ENCODE measurements around the gene LYRM1.

LYRM1 gene

GRCh38 chr16:20873331-20873730, 27.2 kb upstream of the LYRM1 start:
- DNase-seq: no peak

DNA sequence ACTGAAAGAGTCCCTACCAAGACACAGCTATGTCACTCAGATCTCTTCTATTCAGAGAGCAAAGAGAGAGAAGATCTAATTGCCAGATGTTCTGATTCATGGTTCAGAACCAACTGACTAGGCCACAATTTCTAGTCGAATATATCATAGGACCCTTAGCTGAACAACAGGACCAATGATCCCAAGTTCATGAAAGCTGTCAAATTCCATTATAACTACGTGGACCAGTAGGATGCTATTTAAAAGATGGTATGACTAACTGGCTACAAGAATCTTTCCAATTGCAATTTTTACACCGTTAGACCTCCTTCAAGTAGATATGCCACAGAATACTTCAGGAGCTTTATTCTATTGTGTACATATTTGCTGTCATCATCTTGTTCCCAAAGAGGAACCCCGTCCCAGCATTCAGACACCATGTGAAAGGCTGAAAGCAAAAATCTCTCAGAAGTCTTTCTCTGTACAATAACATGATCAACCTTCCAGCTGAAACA, 26.4 kb upstream of the LYRM1 start:
- no peak for DNase-seq

- no peak for DNase-seq
These were observed 25.3 kb upstream of the LYRM1 start for GRCh38 chr16:20875355-20875650.

GRCh38 chr16:20878682-20879147, 21.9 kb upstream of the LYRM1 start:
- DNase-seq: no peak

DNA sequence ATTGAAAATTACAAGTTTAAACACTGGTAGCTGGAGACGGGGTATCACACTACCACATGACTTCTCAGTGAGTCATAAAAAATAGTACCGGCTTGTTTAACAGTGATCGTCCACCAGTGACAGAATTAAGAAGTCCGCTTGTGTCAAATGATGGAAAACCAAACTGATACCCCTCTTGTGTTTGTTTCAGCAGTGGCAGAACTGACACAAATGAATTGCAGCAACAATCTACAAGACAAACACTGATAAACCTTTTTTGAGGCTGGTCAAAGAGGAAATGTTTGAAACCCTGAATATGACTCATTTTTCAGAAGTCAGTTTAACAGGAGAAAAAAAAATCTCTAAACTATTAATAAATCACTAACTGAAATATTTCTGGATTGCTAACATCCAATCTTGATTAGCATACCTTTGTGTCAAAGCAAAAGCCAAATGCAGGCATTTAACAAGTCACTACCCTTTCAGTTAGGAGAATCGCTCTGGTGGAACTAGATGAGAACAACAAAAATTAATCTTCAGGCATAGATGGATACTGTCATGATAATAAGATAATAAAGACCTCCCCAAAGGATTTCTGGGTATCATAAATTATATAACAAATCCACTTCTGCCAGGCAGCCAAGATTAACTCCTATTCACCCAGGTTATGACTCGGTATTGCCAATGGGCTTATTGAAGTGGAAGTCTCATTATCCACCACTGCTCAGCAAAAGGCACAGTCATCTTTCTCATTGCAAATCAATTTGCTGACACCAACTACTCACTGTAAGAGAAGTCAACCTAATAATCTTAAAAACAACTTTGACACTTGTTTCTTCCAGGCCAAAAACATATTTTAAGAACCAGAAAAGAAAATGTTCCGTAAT, 21.2 kb upstream of the LYRM1 start:
- no peak for DNase-seq

- DNase-seq: no peak
These were observed 19.6 kb upstream of the LYRM1 start for GRCh38 chr16:20880867-20881502.

DNA sequence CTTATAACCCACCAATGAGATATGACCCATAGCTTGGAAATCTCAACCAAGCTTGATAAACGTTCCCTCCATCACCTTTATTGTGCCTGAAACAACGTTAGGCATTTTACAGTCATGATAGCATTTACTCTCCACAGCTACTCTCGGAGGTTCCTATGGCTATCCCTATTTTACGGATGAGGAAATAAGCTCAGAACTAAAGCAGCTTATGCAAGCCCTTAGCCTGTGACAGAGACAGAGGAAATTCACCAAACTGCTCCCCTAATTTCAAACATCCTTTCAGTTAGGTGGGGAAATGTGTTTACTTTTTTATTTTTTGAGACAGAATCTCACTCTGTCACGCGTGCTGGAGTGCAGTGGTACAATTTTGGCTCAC, 19.1 kb upstream of the LYRM1 start:
- DNase-seq: no peak

GRCh38 chr16:20883554-20884239, 16.9 kb upstream of the LYRM1 start:
- DNase-seq: peak in 1 of 2 experiments; percentile 21

- no peak for DNase-seq
These were observed 16.4 kb upstream of the LYRM1 start for GRCh38 chr16:20884240-20884556.

- no peak for DNase-seq
These were observed 14.3 kb upstream of the LYRM1 start for GRCh38 chr16:20886320-20886719.

DNA sequence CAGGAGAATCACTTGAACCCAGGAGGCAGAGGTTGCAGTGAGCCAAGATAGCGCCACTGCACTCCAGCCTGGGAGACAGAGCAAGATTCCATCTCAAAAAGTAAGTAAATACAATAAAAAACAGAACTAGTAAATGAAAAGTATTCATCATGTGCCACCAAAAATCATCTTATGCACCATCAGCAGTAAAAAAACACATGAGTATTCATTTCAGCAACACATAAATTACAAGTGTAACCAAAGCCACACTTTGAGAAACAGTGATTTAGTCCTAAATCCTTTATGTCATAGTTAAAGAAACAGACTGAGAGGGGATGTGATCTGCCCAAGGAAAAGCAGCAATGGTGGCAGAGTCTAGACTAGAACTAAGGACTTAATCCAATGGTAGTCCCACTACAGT, 13.4 kb upstream of the LYRM1 start:
- no peak for DNase-seq

DNA sequence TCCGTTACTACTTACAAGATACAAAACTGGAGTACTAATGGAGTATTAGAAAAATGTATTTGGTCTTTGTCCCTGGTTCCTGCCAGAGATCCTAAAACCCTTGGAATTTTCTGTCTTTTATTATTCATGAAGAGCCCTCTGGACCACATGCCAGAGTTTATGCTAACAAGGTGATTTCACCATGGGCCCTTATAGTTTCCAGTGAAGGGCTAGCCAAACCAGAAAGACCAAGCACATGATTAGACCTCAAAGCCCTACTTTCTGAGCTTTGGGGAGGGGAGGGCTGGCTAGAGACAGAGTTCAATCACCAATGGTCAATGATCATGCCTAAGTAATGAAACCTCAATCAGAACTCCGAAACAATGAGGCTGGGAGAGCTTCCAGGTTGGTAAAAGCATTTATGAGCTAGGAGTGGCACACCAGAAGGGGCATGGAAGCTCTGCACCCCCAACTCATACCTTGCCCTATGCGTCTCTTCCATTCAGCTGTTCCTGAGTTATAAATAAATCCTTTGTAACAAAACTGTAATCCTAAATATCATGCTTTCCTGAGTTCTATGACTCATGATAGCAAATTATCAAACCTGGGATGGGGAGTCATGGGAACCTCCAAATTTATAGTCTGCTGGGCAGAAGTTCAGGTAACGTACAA, 10.8 kb upstream of the LYRM1 start:
- no peak for DNase-seq

DNA sequence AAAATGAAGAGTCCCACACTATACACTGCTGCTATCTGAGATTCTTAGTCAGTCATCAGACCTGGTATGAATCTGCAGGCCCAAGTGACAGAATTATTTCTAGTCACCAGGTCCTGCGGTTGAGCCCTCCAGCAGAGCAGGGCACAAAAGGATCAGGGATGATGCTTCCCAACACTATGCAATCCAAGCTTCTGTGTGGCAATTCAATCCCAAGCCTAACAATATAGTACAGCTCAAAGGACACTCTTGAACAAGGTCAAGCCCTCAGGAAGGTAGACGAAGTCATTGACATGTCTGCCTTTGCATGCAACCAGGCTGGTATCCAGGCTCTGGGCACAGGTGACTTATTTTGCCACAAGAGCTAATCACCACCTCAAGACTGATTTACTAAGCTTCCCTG, 6.2 kb upstream of the LYRM1 start:
- DNase-seq: no peak

DNA sequence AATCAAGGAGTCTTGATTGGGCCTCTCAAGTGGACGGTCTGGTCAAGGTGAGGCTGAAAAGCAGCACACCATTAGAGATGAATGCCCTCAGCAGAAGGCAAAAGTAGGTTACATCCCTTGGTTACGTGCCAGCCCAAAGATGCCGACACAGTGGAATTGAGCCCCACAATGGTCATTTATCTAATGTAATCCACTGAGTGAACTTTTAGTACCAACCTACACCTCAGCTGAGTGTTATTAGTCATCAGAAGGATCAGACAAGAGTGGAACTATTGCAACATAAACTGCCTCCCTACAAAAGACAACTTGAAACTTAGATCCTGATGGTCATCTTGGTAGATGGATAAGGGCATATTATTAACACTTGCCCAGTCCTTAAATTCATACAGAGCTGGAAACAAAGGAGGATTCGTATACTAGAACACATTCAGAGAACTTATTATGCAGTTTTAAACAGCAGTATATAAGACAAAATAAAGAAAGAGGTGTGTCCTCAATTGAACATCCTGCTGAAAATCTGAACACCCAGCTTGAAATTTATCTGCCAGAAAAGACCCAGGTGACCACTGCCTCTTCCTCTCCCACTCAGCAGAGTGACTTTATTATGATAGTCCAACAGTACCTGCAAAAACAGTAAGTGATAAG, 3.2 kb upstream of the LYRM1 start:
- no peak for DNase-seq

GRCh38 chr16:20897922-20898321, 2.6 kb upstream of the LYRM1 start:
- no peak for DNase-seq

DNA sequence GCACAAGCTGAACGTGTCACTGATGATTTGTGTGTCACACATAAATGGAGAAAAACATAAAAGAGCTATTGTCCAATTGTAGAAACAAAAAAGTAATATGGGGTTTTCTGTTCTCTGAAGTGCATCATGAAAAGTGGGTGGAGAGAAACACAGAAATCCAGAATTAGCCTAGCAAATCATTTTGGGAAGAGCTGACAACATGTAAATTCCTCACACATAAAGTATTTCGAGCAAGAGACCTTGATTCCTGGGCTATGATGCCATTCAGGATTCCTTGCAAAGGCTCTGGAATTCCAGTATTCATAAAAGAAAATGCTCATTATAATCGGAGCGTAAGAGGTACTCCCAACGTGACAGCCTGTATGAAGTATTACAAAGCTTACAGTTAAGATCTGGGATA, 1.5 kb upstream of the LYRM1 start:
- DNase-seq: no peak

GRCh38 chr16:20899477-20900298, 883 bp upstream of the LYRM1 start:
- DNase-seq: peak; percentile 19 to 63

DNA sequence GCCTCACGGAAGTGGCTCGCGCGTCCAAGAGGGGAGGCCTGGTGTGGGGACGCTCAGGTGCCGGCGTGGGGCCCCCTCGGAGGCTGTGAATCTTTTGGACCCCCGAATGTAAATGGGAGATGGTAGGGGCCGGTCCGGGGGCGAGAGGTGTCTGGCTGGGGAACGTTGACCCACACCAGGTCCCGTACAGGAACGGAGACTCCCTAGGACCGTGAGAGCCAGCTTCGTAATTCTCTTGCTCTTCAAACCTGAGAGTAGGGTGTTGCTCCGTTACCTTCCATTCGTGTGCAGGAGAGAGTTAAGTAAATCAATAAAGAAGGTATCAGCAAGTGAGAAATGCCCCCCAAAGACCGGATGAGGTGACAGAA, 481 bp downstream of the LYRM1 start:
- peak in 1 of 2 experiments; percentile 45 for DNase-seq

DNA sequence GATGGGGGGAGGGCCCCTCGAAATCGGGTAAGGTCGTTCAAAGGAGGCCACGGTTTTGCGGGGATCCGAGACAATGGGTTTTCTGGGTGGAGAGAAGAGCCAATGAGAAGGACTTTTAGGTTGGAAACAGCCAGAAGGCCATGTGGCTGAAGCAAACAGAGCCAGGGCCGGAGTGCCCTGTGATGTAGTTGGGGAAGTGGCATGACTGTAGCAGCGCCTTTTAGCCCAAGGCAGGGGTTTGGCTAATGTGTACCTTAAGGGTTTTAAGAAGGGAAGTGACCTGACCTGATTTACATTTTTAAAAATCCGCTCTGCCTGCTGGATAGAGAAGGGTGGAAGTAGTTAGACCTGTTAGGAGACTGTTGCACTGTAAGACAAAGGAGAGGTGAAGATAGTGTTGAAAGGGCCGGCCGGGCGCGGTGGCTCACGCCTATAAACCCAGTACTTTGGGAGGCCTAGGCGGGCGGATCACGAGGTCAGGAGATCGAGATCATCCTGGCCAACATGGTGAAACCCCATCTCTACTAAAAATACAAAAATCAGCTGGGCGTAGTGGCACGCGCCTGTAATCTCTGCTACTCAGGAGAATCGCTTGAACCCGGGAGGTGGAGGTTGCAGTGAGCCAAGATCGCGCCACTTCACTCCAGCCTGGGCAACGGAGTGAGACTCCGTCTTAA, 1.0 kb downstream of the LYRM1 start:
- peak in 1 of 2 experiments; percentile 52 for DNase-seq

DNA sequence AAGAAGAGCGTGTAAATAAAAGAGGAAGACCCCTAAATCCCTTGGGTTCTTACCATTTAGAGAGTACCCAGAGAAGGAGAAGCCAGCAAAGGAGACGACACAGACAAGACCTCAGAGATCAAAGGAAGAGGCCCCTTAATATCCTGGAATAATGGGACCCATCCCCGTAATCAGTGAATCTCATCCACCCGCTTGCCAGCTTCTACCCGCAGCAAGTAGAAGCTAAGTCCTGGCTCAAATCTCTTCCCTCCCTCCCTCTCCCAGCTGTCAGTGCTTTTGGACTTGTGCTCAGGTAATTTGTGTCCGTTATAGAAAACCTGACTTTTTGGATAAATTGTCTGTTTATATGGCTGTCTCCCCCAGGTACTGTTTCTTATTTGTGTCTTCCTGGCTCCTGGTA, 1.9 kb downstream of the LYRM1 start:
- no peak for DNase-seq

- DNase-seq: no peak
These were observed 2.7 kb downstream of the LYRM1 start for GRCh38 chr16:20903116-20903898.
